Measurements from ENCODE around the gene MYO18B. TPM values are rescaled to one million over a fixed set of nuclear protein-coding genes. Genes with fewer than 3 reads are reported as not detected.

The MYO18B gene
- total and polyA plus RNA-seq, 2 donors = 0.62 to 4.8 TPM

GRCh38 chr22:25835348-25835747 lies 93.4 kb downstream of the MYO18B start:
- no peaks in the 10 kb centered on the region for H3K4me1 ChIP-seq (ENCODE audit: insufficient read depth)
- no peaks in the 10 kb centered on the region for H3K36me3 ChIP-seq (ENCODE audit: insufficient read depth)
- DNase-seq (ENCODE audit: extremely low spot score) = no peak
- H3K4me3 ChIP-seq (ENCODE audit: low read depth, low read length) = no peak overlapping the region
- WGBS = 83% methylated on average over 7 of the region's 7 CpGs
- no peak overlapping the region for H3K27ac ChIP-seq (ENCODE audit: low read depth)

- Histone ChIP-seq H3K4me1 (ENCODE audit: insufficient read depth) (no peaks in the 10 kb centered on the region), H3K27ac (ENCODE audit: low read depth) (no peak overlapping the region), H3K4me3 (ENCODE audit: low read depth, low read length) (no peak overlapping the region), H3K36me3 (ENCODE audit: insufficient read depth) (no peaks in the 10 kb centered on the region)
- WGBS = 79% methylated on average over 9 of the region's 9 CpGs
- DNase-seq (ENCODE audit: extremely low spot score) = no peak
Observed at GRCh38 chr22:25837288-25837900, 95.4 kb downstream of the MYO18B start.

GRCh38 chr22:25838960-25839741 lies 97.2 kb downstream of the MYO18B start:
- H3K4me1 ChIP-seq (ENCODE audit: insufficient read depth) = no peaks in the 10 kb centered on the region
- H3K4me3 ChIP-seq (ENCODE audit: low read depth, low read length) = no peak overlapping the region
- 83% methylated on average over 12 of the region's 12 CpGs for WGBS
- H3K36me3 ChIP-seq (ENCODE audit: insufficient read depth) = no peaks in the 10 kb centered on the region
- no peak overlapping the region for H3K27ac ChIP-seq (ENCODE audit: low read depth)
- DNase-seq (ENCODE audit: extremely low spot score) = no peak

- no peak for DNase-seq (ENCODE audit: extremely low spot score)
- H3K36me3 ChIP-seq (ENCODE audit: insufficient read depth) = no peaks in the 10 kb centered on the region
- no peak overlapping the region for H3K27ac ChIP-seq (ENCODE audit: low read depth)
- no peak overlapping the region for H3K4me3 ChIP-seq (ENCODE audit: low read depth, low read length)
- WGBS = 80% methylated on average over 6 of the region's 6 CpGs
- H3K4me1 ChIP-seq (ENCODE audit: insufficient read depth) = no peaks in the 10 kb centered on the region
Observed at GRCh38 chr22:25839755-25840154, 97.8 kb downstream of the MYO18B start.

GRCh38 chr22:25840167-25840566 lies 98.2 kb downstream of the MYO18B start:
- 70% methylated on average over 5 of the region's 5 CpGs for WGBS
- Histone ChIP-seq H3K4me3 (ENCODE audit: low read depth, low read length) (no peak overlapping the region), H3K27ac (ENCODE audit: low read depth) (no peak overlapping the region), H3K4me1 (ENCODE audit: insufficient read depth) (no peaks in the 10 kb centered on the region), H3K36me3 (ENCODE audit: insufficient read depth) (no peaks in the 10 kb centered on the region)
- DNase-seq (ENCODE audit: extremely low spot score) = no peak

- no peak overlapping the region for H3K4me3 ChIP-seq (ENCODE audit: low read depth, low read length)
- no peak overlapping the region for H3K27ac ChIP-seq (ENCODE audit: low read depth)
- 64% methylated on average over 3 of the region's 3 CpGs for WGBS
- H3K36me3 ChIP-seq (ENCODE audit: insufficient read depth) = no peaks in the 10 kb centered on the region
- no peak for DNase-seq (ENCODE audit: extremely low spot score)
- H3K4me1 ChIP-seq (ENCODE audit: insufficient read depth) = no peaks in the 10 kb centered on the region
Observed at GRCh38 chr22:25840891-25841290, 98.9 kb downstream of the MYO18B start.

- H3K36me3 ChIP-seq (ENCODE audit: insufficient read depth) = no peaks in the 10 kb centered on the region
- no peak overlapping the region for H3K4me3 ChIP-seq (ENCODE audit: low read depth, low read length)
- H3K27ac ChIP-seq (ENCODE audit: low read depth) = no peak overlapping the region
- DNase-seq (ENCODE audit: extremely low spot score) = no peak
- no peaks in the 10 kb centered on the region for H3K4me1 ChIP-seq (ENCODE audit: insufficient read depth)
- WGBS = 76% methylated on average over 7 of the region's 7 CpGs
Observed at GRCh38 chr22:25841775-25842174, 99.8 kb downstream of the MYO18B start.

GRCh38 chr22:25843660-25844405 lies 101.8 kb downstream of the MYO18B start:
- no peaks in the 10 kb centered on the region for H3K4me1 ChIP-seq (ENCODE audit: insufficient read depth)
- WGBS = 65% methylated on average over 11 of the region's 11 CpGs
- H3K36me3 ChIP-seq (ENCODE audit: insufficient read depth) = no peaks in the 10 kb centered on the region
- no peak overlapping the region for H3K27ac ChIP-seq (ENCODE audit: low read depth)
- peak; percentile 37 for DNase-seq (ENCODE audit: extremely low spot score)
- no peak overlapping the region for H3K4me3 ChIP-seq (ENCODE audit: low read depth, low read length)

- Histone ChIP-seq H3K27ac (ENCODE audit: low read depth) (no peak overlapping the region), H3K4me3 (ENCODE audit: low read depth, low read length) (no peak overlapping the region), H3K4me1 (ENCODE audit: insufficient read depth) (no peaks in the 10 kb centered on the region), H3K36me3 (ENCODE audit: insufficient read depth) (no peaks in the 10 kb centered on the region)
- no peak for DNase-seq (ENCODE audit: extremely low spot score)
- WGBS = 80% methylated on average over 8 of the region's 8 CpGs
Observed at GRCh38 chr22:25844601-25845000, 102.6 kb downstream of the MYO18B start.

GRCh38 chr22:25845985-25846745 lies 104.2 kb downstream of the MYO18B start:
- no peak overlapping the region for H3K4me3 ChIP-seq (ENCODE audit: low read depth, low read length)
- H3K4me1 ChIP-seq (ENCODE audit: insufficient read depth) = no peaks in the 10 kb centered on the region
- WGBS = 74% methylated on average over 12 of the region's 12 CpGs

GRCh38 chr22:25847451-25847850 lies 105.5 kb downstream of the MYO18B start:
- DNase-seq (ENCODE audit: extremely low spot score) = no peak
- Histone ChIP-seq H3K36me3 (ENCODE audit: insufficient read depth) (no peaks in the 10 kb centered on the region), H3K4me3 (ENCODE audit: low read depth, low read length) (no peak overlapping the region), H3K4me1 (ENCODE audit: insufficient read depth) (no peaks in the 10 kb centered on the region), H3K27ac (ENCODE audit: low read depth) (no peak overlapping the region)
- WGBS = 96% methylated on average over 3 of the region's 3 CpGs

More at GRCh38 chr22:25845985-25846745, 104.2 kb downstream of the MYO18B start:
- no peak for DNase-seq (ENCODE audit: extremely low spot score)
- H3K27ac ChIP-seq (ENCODE audit: low read depth) = no peak overlapping the region
- H3K36me3 ChIP-seq (ENCODE audit: insufficient read depth) = no peaks in the 10 kb centered on the region

- WGBS = 79% methylated on average over 10 of the region's 10 CpGs
- Histone ChIP-seq H3K27ac (ENCODE audit: low read depth) (no peak overlapping the region), H3K36me3 (ENCODE audit: insufficient read depth) (no peaks in the 10 kb centered on the region), H3K4me3 (ENCODE audit: low read depth, low read length) (no peak overlapping the region), H3K4me1 (ENCODE audit: insufficient read depth) (no peaks in the 10 kb centered on the region)
- DNase-seq (ENCODE audit: extremely low spot score) = no peak
Observed at GRCh38 chr22:25848954-25849353, 107.0 kb downstream of the MYO18B start.

- no peak for DNase-seq (ENCODE audit: extremely low spot score)
- Histone ChIP-seq H3K36me3 (ENCODE audit: insufficient read depth) (no peaks in the 10 kb centered on the region), H3K4me3 (ENCODE audit: low read depth, low read length) (no peak overlapping the region), H3K27ac (ENCODE audit: low read depth) (no peak overlapping the region), H3K4me1 (ENCODE audit: insufficient read depth) (no peaks in the 10 kb centered on the region)
- WGBS = 76% methylated on average over 6 of the region's 6 CpGs
Observed at GRCh38 chr22:25849522-25849921, 107.5 kb downstream of the MYO18B start.

Measured in urinary bladder (tissue), 4 donors.